ENCODE results near the gene HLCS.

Gene HLCS

DNA sequence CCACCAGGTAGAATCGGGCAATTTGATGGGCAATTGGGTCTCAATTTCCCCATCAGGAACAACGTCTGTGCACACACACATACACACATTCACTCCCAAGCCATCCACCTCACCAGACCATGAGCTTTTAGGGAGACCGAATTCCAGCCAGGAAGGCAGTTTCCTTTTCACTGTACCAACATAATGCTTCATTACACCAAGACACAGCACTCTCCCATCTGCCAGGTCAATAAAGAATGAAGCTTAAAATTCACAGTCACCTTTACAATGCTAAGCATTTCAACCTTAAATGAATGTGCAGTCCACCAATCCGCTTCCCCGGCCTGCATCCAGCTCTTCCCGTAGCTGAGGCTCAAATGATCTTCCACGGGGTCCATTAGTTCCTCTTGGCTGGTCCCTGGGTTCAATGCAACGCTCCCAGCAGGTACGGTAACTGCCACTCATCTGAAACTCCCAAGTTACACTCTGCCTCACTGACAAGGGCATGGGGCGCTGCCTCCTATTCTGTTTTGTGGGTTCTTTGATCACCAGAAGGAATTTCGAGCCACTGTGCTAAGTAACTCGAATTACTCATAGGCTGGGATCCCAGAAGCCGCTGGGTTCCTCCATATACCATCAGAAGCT, 162.5 kb downstream of the HLCS start:
- no peak for FAIRE-seq

DNA sequence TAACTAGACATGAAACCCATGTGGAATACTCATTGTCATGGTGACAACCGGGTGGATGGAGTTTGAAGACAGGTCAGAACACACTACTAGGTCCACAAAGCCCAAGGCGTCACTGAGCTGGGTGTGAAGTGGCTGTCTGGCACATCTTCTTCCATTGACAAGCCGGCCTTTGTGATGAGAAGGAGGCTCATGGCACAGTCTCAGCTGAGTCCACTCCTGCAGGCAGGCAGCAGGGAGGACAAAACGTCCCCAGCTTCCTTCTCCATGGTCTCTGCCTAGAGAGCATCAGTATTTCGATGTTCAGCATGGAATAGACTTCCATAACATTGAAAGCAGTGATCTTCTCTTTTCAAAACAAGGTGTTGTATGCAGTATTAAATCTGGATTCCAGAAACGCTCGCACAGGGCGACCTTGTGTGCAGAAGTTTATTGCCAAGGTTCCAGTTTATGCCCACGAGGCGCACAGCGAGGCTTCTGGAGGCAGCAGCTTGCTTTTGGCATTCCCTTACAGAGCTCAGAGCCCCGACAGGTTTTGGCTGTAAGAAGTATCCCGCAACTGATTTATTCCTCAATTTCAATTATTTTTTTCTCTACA, 163.3 kb downstream of the HLCS start:
- no peak for FAIRE-seq

DNA sequence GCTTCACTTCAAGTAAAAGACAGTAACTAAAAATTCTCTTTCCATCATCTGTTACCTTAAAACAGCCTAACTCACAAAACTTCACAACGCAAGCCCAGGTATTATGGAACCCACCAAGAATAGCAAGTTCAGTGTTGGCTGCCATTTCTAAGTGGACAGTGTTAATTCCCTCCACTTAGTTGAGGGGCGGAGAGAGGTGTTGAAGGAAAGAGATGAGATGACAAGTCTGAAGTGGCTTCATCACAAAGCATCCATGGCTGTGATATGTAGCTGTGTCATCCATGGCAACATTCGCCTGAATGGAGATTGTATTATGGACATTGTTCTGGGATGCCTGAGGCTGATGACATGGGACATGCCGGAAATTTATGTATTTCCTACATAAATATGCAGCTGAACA, 165.7 kb downstream of the HLCS start:
- FAIRE-seq = no peak

DNA sequence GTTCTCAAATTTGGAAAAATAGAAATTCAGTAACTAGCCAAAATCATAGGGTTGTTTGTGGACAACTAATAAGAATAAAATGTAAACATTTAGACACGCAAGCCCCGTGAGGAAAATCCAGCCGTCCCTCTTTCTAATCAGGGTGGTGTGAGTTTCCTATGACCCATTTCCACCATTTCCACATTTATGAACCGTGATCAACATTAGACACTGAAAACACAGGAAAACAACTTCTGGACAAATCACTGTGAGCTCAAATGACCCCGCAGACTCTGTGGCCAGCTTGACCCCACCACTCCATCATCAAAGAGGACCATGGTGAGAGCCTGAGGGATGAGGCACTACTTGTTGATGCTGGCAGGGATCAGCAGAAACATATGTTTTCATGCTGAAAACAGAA, 166.6 kb downstream of the HLCS start:
- no peak for FAIRE-seq

DNA sequence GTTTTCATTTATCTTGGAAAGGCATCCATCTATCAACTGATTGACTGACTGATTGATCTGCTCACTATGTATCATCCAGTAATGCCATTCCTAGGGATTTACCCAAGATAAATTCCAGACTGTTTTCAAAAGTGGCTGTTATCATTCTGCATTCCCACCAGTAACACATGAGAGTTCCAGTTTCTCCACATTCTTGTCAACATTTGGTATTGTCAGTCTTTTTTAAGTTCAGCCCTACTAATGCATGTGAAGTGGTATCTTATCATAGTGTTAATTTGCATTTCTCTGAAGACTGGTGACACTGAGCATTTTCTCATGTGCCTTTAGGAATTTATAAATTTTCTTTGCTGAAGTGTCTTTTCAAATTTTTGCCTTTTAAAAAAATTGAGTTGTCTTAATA, 168.0 kb downstream of the HLCS start:
- no peak for FAIRE-seq

DNA sequence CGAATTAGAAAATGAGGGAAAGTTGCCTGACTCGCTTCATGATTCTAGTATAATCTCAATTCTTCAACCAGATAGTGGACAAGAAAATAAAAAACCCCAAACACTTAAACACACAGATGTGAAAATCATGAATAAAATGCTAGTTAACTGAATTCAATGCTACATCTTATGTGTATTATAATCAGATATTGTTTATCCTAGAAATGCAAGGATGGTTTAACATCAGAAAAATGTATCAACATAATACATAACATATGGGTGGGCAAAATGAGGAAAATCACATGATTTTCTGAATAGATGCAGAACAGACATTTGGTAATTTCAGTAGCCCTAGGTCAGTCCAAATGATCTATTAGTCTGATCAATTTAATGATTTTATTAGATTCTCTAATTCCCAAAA, 170.4 kb downstream of the HLCS start:
- no peak for FAIRE-seq

DNA sequence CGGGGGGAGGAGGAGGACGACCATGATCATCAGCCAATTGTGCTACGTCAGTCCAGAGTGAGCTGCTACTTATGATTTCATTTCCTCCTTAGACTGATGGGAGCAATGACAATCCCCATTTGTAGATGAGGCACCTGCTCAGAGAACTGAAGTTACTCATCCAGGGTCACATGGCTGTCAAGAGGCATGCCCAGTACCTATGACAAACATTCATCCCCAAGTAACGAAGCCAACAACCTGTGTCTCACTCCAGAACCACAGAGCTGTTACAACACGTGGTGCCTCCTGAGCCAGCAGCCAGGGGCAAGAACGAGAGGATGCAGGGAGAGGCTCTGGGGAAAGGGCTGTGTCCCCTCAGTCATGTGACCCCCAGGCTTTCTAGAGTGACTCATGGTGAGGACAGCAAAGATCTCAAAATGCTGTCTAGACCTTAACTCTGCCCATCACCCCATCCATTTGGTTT, 173.9 kb downstream of the HLCS start:
- FAIRE-seq = no peak

DNA sequence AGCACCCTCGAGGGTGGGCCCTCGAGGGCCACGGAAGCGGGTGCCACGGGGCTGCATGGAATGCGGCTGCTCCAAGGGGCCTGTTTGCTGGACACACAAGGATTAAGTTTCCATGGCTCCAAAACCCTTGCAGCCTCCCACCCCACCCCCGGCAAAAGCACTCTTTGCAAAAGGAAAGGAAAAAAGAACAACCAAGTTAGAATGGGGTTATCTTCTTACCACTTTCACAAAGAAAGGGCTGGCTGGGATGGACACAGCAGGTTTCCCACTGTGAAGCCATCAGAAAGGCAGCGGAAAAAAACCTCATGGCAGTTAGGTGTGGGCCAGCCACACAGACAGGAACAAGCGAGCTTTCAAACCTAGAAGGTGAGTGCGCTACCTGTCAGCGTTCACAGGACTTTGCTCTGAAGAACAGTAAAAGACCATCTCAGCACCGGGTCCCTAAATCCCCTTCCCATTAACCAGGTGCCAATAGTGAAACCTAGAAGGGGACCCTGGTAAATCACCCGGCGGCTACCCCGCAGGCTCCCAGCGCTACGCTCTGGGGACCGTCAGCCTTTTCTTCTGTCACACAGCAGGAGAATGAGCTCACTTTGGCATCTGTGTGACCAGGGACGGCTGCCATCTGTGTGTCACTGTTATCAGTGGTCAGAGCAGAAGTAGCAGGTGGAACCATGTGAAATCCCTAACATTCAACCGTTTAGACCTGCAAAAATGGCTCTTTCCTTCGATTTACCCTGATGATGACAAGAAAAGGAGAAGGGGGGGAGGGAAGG, 174.6 kb downstream of the HLCS start:
- no peak for FAIRE-seq

DNA sequence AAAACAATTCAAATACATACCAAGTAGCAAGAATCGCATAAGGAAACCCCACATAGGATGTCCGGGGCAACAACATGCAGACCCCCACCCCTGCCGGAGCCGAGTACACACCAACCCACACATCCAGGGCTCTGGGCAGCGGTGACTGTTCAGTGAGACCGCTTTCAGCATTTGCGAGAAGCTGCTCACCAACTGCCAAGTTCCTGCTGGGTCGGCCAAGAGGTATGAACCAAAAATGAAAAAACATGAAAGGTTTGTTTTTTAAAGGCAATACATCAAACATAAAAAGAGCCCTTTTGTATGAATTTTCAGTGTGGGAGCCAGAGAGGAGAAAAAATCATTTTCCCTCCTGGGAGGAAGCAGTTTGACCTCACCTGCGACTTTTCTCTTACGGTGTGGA, 175.3 kb downstream of the HLCS start:
- FAIRE-seq = no peak

DNA sequence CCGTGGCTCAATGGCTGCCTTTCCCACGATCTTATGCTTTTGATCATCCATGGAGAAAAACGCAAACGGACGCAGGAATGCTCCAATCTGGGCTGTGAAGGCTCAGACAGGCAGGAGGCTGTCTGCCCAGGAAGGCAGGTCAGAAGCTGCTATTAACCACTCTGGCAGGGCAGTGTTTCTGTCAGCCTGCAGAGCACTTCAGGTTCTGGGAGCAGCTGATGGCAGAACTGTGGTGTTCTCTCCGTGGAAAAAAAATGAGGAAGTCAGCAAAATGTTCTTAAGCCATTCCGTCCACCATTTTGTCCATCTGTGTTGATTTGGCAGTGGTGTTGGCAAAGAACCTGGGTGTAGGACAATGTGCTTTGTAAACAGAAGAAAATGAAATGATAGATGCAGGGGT, 175.9 kb downstream of the HLCS start:
- no peak for FAIRE-seq

DNA sequence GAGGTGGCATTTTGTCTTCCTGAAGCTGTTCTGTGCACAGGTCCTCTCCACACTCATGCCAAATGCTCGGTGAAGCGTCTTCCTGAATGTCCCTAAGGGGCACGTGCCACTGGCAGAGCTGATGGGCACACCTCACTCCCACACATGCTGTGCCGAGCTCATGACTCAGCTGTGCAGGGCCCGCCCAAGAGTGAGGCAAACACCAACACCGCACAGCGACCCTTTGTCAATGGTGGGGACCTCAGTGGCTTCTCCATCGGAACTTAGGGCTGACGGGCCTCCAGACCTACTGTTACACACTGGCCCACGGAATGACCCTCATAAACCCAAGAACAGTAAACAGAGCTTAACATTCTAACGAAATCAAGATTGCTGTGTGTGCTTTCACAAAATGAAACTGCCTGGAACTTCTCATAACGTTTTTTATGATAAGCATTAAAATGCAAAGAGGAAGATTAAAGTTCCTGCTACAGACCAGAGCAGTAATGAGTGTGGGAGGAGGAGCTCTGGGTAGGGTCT, 178.3 kb downstream of the HLCS start:
- FAIRE-seq = no peak

DNA sequence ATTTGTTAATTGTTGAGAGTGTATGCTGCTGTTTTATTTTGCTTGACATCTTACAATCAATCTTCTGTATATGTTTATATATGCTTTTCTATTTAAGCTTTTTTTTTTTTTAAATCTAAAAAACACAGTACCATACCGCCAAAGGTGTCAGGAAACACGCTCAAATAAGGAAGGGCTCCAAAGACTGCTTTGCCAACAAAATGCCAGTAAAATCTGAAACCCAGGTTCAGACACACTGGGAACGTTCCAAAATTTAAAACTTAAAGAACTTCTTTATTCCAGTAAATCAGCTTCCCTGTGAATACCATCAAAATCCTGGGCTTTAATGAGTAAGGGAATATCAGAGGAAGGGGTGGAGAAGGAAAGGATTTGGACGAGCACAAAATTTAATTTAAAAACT, 180.3 kb downstream of the HLCS start:
- no peak for FAIRE-seq

DNA sequence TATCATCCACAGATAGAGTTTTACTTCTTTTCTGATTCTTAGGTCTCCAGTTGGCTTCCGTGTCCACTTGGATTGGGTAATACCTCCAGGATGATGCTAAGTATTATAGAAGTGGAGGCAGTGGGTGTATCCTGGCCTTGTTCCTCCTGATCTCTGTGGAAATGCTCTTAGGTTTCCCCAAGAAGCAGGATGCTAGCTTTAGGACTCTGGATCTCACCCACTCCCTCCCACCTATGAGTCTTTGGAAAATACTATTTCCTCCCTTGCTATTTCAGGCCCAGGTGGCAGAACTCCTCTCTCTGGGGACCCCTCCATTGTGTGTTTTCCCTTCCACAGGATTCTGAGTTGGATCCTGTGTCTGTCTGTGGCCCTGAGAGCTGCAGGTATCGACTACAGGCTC, 180.9 kb downstream of the HLCS start:
- FAIRE-seq = no peak

DNA sequence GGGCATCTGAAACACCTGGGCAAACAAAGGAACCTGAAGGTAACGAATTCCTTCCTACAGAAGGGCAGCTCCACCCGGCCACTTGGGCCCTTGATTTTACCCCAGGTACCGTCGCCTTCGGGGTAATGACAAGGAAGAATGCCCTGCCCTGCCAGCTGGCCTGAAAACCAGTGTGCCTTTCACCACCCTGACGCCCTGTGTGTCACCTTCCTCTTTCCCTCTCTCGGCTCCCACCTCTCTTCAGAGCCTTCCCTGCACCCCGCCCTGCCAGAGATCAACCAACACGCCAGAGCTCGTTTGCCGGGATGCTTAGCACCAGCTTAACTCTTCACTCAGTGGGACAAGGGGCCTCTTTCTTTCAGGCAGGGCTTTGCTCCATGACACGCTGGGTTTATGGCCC, 181.5 kb downstream of the HLCS start:
- no peak for FAIRE-seq

DNA sequence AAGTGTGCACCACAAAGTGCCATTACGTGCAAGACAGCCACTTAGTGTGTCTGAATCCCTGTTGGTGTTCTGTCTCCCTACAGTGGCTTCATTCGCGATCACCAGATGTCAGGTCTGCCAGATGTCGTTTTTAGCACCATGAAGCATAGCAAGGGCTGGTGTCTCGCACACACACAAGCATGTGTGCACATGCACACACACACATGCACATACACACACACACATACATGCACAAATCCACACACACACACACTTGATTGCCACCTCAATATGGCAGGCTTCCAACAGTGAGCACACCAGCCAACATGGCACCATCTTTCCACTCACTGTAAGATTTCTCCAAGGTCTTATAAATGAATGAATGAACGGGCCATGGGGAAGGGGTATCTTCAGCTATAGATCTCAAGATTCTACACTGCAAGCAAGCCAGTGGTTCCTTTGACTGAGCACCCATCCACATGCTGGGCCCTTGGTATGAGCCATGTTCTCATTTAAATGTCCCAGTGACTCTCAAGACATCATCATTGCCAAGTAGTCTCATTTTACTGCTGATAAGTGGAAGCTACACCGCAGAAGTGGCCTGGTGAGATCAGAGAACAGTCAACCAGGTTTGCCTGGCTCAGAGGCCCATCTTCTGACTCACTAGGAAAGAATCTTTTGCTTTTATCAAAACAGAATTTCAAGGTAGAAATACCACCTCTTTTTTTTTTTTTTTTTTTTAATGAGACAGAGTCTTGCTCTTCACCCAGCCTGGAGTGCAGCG, 182.7 kb downstream of the HLCS start:
- FAIRE-seq = no peak

DNA sequence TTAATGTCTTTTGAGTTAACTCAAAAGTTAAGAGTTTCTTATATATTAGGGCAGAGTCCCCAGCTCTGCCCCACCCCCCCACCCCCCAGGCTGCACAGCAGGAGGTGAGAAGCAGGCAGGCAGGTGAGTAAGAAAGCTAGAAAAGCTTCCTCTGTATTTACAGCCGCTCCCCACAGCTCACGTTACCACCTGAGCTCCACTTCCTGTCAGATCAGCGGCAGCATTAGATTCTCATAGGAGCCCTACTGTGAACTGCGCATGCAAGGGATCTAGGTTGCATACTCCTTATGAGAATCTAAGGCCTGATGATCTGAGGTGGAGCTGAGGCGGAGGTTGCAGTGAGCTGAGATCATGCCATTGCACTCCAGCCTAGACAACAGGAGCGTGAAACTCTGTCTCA, 185.6 kb downstream of the HLCS start:
- FAIRE-seq = no peak

DNA sequence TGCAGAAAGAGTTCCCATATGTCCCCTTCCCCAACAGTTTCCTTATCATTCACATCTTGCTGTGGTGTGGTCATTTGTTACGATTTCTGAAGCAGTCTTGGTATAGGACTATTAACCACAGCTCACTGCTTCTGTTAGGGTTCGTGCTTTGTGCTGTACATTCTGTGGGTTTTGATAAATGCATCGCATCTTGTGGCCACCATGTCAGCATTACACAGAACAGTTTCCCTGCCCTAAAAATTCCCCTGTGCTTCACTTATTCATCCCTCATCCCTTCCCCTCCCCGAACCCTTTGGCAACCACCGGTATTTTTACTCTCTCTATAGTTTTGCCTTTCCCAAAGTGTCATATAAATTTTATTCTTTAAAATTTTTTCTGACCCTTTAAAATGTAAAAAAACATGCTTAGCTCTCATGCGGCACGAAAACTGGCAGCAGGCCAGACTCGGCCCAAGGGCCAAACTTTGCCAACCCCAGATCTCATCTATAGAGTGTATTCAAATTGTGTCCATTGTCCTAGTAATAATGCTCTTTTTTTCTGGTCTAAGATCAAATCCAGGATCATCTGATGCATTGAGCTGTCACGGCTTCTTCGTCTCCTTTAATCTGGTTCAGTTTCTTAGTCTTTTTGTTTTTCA, 189.4 kb downstream of the HLCS start:
- no peak for FAIRE-seq

DNA sequence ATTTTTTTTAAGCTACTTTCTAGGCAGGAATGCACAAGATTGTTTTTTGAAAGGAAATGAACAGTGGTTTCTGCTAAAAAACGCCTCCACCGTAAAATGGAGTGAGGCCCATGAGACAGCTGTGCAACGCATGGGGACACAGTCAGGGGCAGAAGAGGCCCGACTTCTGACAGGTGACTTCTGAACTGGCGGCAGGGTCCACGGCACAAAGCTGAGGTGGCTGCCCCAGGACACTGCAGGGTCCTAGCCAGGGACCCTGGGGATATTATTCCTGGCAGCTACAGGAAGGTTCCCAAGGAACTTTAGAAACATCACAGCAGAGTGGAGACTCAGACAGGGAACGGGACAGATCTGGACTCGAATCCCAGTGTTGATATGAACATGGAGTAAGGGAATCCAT, 192.5 kb downstream of the HLCS start:
- no peak for FAIRE-seq

DNA sequence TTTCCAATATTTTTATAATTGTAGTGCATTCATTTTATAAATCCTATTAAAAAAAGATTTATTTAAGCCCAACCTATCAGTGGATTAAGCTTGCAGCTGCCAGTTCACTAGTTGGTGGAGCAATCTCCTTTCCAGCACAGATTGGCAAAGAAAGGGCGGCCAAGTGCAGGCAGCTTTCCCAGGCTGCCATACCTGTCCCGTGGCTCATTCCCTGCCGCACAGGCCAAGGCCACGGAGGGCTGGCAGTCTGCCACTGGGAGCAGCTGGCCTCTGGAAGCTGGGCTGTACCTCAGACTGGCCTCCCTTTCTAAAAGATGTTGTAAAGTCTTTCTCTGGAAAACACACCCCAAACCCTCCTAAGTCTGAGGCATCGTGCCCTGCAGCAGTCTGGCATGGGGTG, 193.4 kb downstream of the HLCS start:
- FAIRE-seq = no peak

DNA sequence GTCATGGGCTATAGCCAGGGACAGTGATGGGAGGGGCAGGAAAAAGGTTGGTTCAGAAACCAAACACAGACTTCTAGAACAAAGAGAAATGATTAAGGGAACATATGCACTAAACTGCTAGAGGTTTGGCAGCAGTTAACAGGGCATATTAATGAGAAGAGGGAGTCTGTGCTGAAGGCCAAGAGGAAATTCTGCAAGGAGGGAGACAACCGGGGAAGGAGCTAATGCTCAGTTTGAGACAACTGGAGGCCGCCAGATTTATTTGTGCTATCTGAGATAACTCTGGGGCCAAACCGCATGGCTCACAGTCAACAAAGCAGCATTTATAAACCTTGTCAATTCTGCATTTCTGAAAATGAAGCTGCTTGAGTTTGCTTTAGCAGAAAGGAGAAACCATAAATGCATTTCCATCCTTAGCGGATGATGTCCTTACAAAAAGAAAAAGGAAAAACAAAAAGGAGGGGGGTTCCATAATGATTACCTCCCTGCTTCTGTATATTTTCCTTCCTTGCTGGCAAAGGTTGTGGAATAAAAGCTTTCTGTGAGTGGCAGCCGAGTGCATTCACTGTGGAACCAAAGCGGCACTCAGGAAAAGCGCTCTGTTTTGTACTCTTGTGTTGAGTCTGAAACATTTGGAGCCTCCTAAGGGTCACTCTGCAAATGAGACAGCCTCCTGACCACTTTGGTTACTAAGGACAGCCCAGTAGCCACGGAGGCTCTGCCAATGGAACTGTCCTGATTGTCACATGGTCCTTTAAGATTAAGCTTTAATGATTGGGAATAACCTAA, 197.2 kb downstream of the HLCS start:
- no peak for FAIRE-seq

DNA sequence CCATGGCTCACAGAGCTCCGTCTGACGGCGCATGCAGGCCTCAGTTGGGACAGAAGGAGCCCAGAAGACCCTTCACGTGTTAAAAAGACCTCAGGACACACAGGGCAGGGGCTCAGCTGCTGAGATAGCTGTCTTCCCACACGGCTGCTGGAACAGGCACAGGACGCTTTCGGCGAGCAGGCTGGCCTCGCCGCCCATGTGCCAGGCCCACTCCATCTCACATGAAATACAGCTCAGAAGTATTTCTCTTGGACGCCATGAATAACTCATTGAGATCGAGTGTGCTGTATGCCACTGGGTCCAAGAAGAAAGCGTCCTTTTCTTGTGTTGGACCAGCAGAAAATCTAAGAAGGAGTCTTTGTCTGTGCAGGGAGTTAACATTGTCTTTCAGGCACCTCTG, 198.0 kb downstream of the HLCS start:
- no peak for FAIRE-seq

DNA sequence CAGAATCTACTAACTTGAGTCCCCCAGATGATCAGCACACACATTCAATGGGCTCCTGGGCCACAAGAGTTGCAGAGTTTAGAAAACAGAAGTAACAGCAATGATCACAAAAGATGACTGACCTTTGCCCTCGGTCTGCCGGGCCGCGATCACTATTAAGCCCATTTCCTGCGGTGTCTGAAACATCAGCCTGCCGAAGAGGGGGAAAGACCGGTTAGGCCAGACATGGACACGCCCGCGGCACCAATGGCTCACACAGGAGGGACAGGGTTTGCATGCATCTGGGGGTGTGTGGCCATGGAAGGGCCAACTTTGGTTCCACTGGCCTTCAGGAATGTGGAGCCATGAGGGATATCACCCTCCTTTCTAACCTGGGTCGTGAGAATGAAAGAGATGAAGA, 199.4 kb downstream of the HLCS start:
- FAIRE-seq = no peak

All from A204.1 (cell line).